Measurements from ENCODE around the gene RPL41. TPM values are rescaled to one million over a fixed set of nuclear protein-coding genes. Genes with fewer than 3 reads are reported as not detected.

RPL41 gene
- total RNA-seq, 4 donors from 2014 or later, result 2,553 to 3,094 (median 2,929) TPM

- DNase-seq (ENCODE audit: low spot score), result no peak
- TF ChIP-seq CTCF (IDR thresholded peaks at IDR 0.05), result no peak
- ATAC-seq (ENCODE audit: low FRiP score), result no peak
Measured at GRCh38 chr12:56103066-56103711, 13.2 kb upstream of the RPL41 start.

- ATAC-seq (ENCODE audit: low FRiP score) (no peak), DNase-seq (ENCODE audit: low spot score) (no peak)
- TF ChIP-seq CTCF (IDR thresholded peaks at IDR 0.05), result no peak
Measured at GRCh38 chr12:56103823-56104108, 12.7 kb upstream of the RPL41 start.

GRCh38 chr12:56104109-56104814 is 12.2 kb upstream of the RPL41 start, which contains the start of gene PA2G4:
PA2G4 (plus strand) TSS chr12:56104559; CDS start chr12:56104738, 179 bp downstream.
- ATAC-seq (ENCODE audit: low FRiP score) (peak; percentile 98), DNase-seq (ENCODE audit: low spot score) (peak; percentile 85)
- TF ChIP-seq CTCF (IDR thresholded peaks at IDR 0.05), result no peak

GRCh38 chr12:56104815-56105608 is 11.4 kb upstream of the RPL41 start:
- no peak for TF ChIP-seq CTCF (IDR thresholded peaks at IDR 0.05)
- no peak for DNase-seq (ENCODE audit: low spot score)

GRCh38 chr12:56105609-56105902 is 10.9 kb upstream of the RPL41 start:
- DNase-seq (ENCODE audit: low spot score), result no peak
- no peak for TF ChIP-seq CTCF (IDR thresholded peaks at IDR 0.05)
- no peak for ATAC-seq (ENCODE audit: low FRiP score)

More at GRCh38 chr12:56104815-56105608, 11.4 kb upstream of the RPL41 start:
- peak; percentile 15 for ATAC-seq (ENCODE audit: low FRiP score)

- no peak for DNase-seq (ENCODE audit: low spot score)
- no peak for ATAC-seq (ENCODE audit: low FRiP score)
- no peak for TF ChIP-seq CTCF (IDR thresholded peaks at IDR 0.05)
Measured at GRCh38 chr12:56107242-56107641, 9.2 kb upstream of the RPL41 start.
